ENCODE data around the gene PRRC2A.

DNA sequence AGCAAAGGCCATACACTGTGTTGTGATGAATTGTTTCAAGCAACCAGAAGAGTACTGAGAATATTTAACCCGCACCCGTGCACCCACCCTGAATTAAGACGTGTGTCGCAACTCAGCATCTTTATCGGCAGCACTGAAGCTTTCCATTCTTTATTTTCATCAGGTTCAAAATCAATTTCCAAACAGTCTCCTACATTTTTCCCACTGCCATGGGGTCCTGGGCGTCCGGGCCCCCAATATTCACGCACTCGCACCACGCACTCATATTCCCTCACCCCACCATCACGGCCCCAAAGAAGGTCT lies 40.1 kb upstream of the PRRC2A start:
- TF ChIP-seq CTCF (conservative IDR thresholded peaks at IDR 0.05 in 1 of 2, IDR thresholded peaks at IDR 0.05 in 1 of 2; ENCODE audit: extremely low read depth in 1 of 2, insufficient read depth in 1 of 2, low read depth in 1 of 2, low read length in 2 of 2) (no peak), EZH2 (IDR thresholded peaks at IDR 0.05; ENCODE audit: borderline replicate concordance, low read length) (no peak)

All from mammary epithelial cell (primary cell).